Neural cell (in vitro differentiated cells): ENCODE results near the gene CREBRF. TPM values are rescaled to one million over a fixed set of nuclear protein-coding genes. Genes with fewer than 3 reads are reported as not detected.

Experiments
- H2AFZ ChIP-seq: fragments of 200-600, 300-800 bp; sonication (generic), shearing (Covaris generic); 2 replicates; pipeline ENCODE4 v1.6.0; 2014; ENCODE audit warnings: low read depth, mild to moderate bottlenecking, antibody characterized with exemption, low read length, moderate library complexity
- H3F3A ChIP-seq: fragments of 200-600 bp; shearing (Covaris generic); 2 replicates; pipeline ENCODE4 v1.6.1; 2016; ENCODE audit warnings: mild to moderate bottlenecking, moderate library complexity, mixed read lengths, antibody characterized with exemption, low read length; ENCODE audit not compliant: insufficient read depth, poor library complexity, severe bottlenecking
- H3K27ac ChIP-seq: fragments of 200-600, 300-800 bp; sonication (generic), shearing (Covaris generic); 2 replicates; pipeline ENCODE4 v1.5.1; 2014; ENCODE audit warnings: mild to moderate bottlenecking, low read length, moderate library complexity
- H3K27me3 ChIP-seq: fragments of 300-800, 200-600 bp; sonication (generic), shearing (Covaris generic); 2 replicates; pipeline ENCODE4 v1.6.0; 2014; ENCODE audit warnings: mild to moderate bottlenecking, low read depth, low read length, moderate library complexity; ENCODE audit not compliant: insufficient read depth
- H3K36me3 ChIP-seq: fragments of 300-800, 200-600 bp; sonication (generic), shearing (Covaris generic); 2 replicates; pipeline ENCODE4 v1.5.1; 2014; ENCODE audit warnings: mild to moderate bottlenecking, antibody characterized with exemption, low read length, moderate library complexity; ENCODE audit not compliant: insufficient read depth
- H3K4me2 ChIP-seq: fragments of 300-800, 200-600 bp; sonication (generic), shearing (Covaris generic); 2 replicates; pipeline ENCODE4 v1.6.0; 2014; ENCODE audit warnings: mild to moderate bottlenecking, low read length
- H3K4me3 ChIP-seq: fragments of 300-800, 200-600 bp; sonication (generic), shearing (Covaris generic); 2 replicates; pipeline ENCODE4 v1.5.1; 2014; ENCODE audit warnings: mild to moderate bottlenecking, low read length, moderate library complexity
- H3K79me2 ChIP-seq: fragments of 200-600 bp; shearing (Covaris generic); replicated peaks from 2 replicates; pipeline ENCODE4 v1.6.0; 2014; ENCODE audit warnings: mild to moderate bottlenecking, low read length, moderate library complexity; ENCODE audit not compliant: insufficient read depth
- H3K9ac ChIP-seq: fragments of 300-800, 200-600 bp; sonication (generic), shearing (Covaris generic); 2 replicates; pipeline ENCODE4 v1.6.1; 2016; ENCODE audit warnings: mild to moderate bottlenecking, low read length, mixed read lengths
- H3K9me2 ChIP-seq: fragments of 200-600 bp; shearing (Covaris generic); 2 replicates; pipeline ENCODE4 v1.6.1; 2016; ENCODE audit warnings: mild to moderate bottlenecking, low read length, mixed read lengths; ENCODE audit not compliant: insufficient read depth
- H3K9me3 ChIP-seq: fragments of 200-600, 300-800 bp; sonication (generic), shearing (Covaris generic); 2 replicates; pipeline ENCODE4 v1.6.1; 2016; ENCODE audit warnings: mild to moderate bottlenecking, mixed run types, low read length, moderate library complexity, mixed read lengths
- H4K20me1 ChIP-seq: fragments of 200-600 bp; shearing (Covaris generic); 2 replicates; pipeline ENCODE4 v1.6.1; 2016; ENCODE audit warnings: mild to moderate bottlenecking, mixed run types; ENCODE audit not compliant: insufficient read depth
- CTCF ChIP-seq: fragments of 450-650 bp; IDR thresholded peaks from 2 replicates; pipeline ENCODE4 v1.5.1; 2014; ENCODE audit warnings: antibody characterized with exemption, mild to moderate bottlenecking, moderate library complexity; ENCODE audit not compliant: poor library complexity, severe bottlenecking
- EP300 ChIP-seq: fragments of 450-650 bp; conservative IDR thresholded peaks from 2 replicates; pipeline ENCODE4 v1.6.1; 2014; ENCODE audit warnings: antibody characterized with exemption, mild to moderate bottlenecking, moderate library complexity; ENCODE audit not compliant: poor library complexity, severe bottlenecking
- EZH2 ChIP-seq: fragments of 200-600, 300-800 bp; shearing (Covaris generic), sonication (generic); IDR thresholded peaks from 2 replicates; pipeline ENCODE4 v1.6.1; 2014; ENCODE audit warnings: antibody characterized with exemption, low read length, borderline replicate concordance, mild to moderate bottlenecking; ENCODE audit not compliant: insufficient read depth, poor library complexity, severe bottlenecking
- MXI1 ChIP-seq: fragments of 450-650 bp; conservative IDR thresholded peaks from 2 replicates; pipeline ENCODE4 v1.6.1; 2014; ENCODE audit warnings: antibody characterized with exemption, mild to moderate bottlenecking; ENCODE audit not compliant: poor library complexity, severe bottlenecking
- POLR2AphosphoS5 ChIP-seq: IDR thresholded peaks from 2 replicates; pipeline ENCODE4 v1.6.1; 2012
- RAD21 ChIP-seq: fragments of 450-650 bp; conservative IDR thresholded peaks from 2 replicates; pipeline ENCODE4 v1.6.1; 2014; ENCODE audit warnings: antibody characterized with exemption, mild to moderate bottlenecking, moderate library complexity
- REST ChIP-seq: IDR thresholded peaks from 2 replicates; pipeline ENCODE4 v1.6.1; 2012; ENCODE audit warnings: borderline replicate concordance
- SMC3 ChIP-seq: fragments of 450-650 bp; conservative IDR thresholded peaks from 2 replicates; pipeline ENCODE4 v1.6.1; 2014; ENCODE audit warnings: antibody characterized with exemption, mild to moderate bottlenecking, moderate library complexity; ENCODE audit not compliant: poor library complexity
- TAF1 ChIP-seq: IDR thresholded peaks from 2 replicates; pipeline ENCODE4 v1.6.1; 2012; ENCODE audit warnings: low read depth
- polyA plus RNA-seq: library from polyadenylated mRNA; depleted of rRNA; stranded (reverse); fragments of >200 nt; gene quantifications from 2 replicates; pipeline ENCODE4 v1.2.3, GENCODE V29; 2014

CREBRF gene
- polyA plus RNA-seq, 1 donor from 2014 or later: 9.3 TPM

GRCh38 chr5:173055042-173055721 lies 970 bp upstream of the CREBRF start:
- H3K9ac ChIP-seq: peak overlapping the region; percentile 78
- peak overlapping the region; percentile 75 for H3K4me3 ChIP-seq
- TF ChIP-seq REST (no peak), EP300 (no peak), POLR2AphosphoS5 (no peak), CTCF (no peak)
- H4K20me1 ChIP-seq: no peaks in the 10 kb centered on the region
- no peaks in the 10 kb centered on the region for H3K27me3 ChIP-seq
- H3K9me2 ChIP-seq: no peaks in the 10 kb centered on the region
- peak overlapping the region; percentile 65 for H3K4me2 ChIP-seq
- peaks cover 4% of the 10 kb centered on the region for H3F3A ChIP-seq
- H3K36me3 ChIP-seq: no peaks in the 10 kb centered on the region
- no peak overlapping the region for H3K27ac ChIP-seq
- no peaks in the 10 kb centered on the region for H3K9me3 ChIP-seq
- peaks cover 18% of the 10 kb centered on the region for H3K79me2 ChIP-seq
- H2AFZ ChIP-seq: peak overlapping the region; percentile 90

GRCh38 chr5:173055722-173055982 lies 500 bp upstream of the CREBRF start:
- H2AFZ ChIP-seq: peak overlapping the region; percentile 90

More at GRCh38 chr5:173055722-173055982, 500 bp upstream of the CREBRF start:
- Histone ChIP-seq H3K9ac (peak overlapping the region; percentile 78), H3K27me3 (no peaks in the 10 kb centered on the region), H3K9me3 (no peaks in the 10 kb centered on the region), H3K36me3 (no peaks in the 10 kb centered on the region), H3K27ac (no peak overlapping the region), H3K4me2 (peak overlapping the region; percentile 65), H3K4me3 (peak overlapping the region; percentile 75), H3K9me2 (no peaks in the 10 kb centered on the region), H3F3A (peaks cover 4% of the 10 kb centered on the region), H4K20me1 (no peaks in the 10 kb centered on the region), H3K79me2 (peaks cover 18% of the 10 kb centered on the region)
- TF ChIP-seq CTCF (no peak), SMC3 (no peak), REST (no peak), EP300 (no peak), MXI1 (no peak), POLR2AphosphoS5 (no peak), TAF1 (no peak), EZH2 (no peak), RAD21 (no peak)
